Fibroblast of pulmonary artery (primary cell): ENCODE measurements around the gene ORM2.

Source experiments
- DNase-seq: peaks from one replicate; pipeline ENCODE4 v3.0.0-alpha.2; 2010; ENCODE audit warnings: low read depth
- H3K4me3 ChIP-seq: replicated peaks from 2 replicates; pipeline ENCODE4 v1.5.1; 2011; ENCODE audit warnings: low read depth, mild to moderate bottlenecking, control low read depth, low read length, moderate library complexity
- CTCF ChIP-seq: IDR thresholded peaks from 2 replicates; pipeline ENCODE4 v1.5.1; 2011; ENCODE audit warnings: mild to moderate bottlenecking, control low read depth, low read length, inconsistent platforms; ENCODE audit errors: missing control alignments

The ORM2 gene

GRCh38 chr9:114376586-114377445, 47.1 kb downstream of the ORM2 start:
- no peak overlapping the region for H3K4me3 ChIP-seq
- TF ChIP-seq CTCF = no peak
- DNase-seq = no peak

GRCh38 chr9:114378016-114378415, 48.3 kb downstream of the ORM2 start:
- DNase-seq = no peak

GRCh38 chr9:114378883-114379282, 49.2 kb downstream of the ORM2 start:
- no peak for DNase-seq
- no peak overlapping the region for H3K4me3 ChIP-seq
- TF ChIP-seq CTCF = no peak

More at GRCh38 chr9:114378016-114378415, 48.3 kb downstream of the ORM2 start:
- H3K4me3 ChIP-seq = no peak overlapping the region
- TF ChIP-seq CTCF = no peak
